T follicular helper cell (primary cell): ENCODE measurements around the gene GAGE12F.
A peak's percentile ranks its signal among the peaks of the same experiment; 100 is the strongest.
"Not testable (repeated sequence)": the region's sequence is repeated elsewhere in the genome, so short reads cannot be mapped to it uniquely, and the experiment has no call there.

Experiments used
- DNase-seq: peaks from one replicate; pipeline ENCODE4 v3.0.0-alpha.2; 2020; ENCODE audit warnings: low read depth
- total RNA-seq, 2 experiments: gene quantifications; one replicate each; lab custom pipeline; 2026; lab: John Stamatoyannopoulos, UW

GAGE12F gene, protein sequence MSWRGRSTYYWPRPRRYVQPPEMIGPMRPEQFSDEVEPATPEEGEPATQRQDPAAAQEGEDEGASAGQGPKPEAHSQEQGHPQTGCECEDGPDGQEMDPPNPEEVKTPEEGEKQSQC
- total RNA-seq = 0 reads per million in 2 experiments

- not testable (repeated sequence) for DNase-seq
Measured at GRCh38 chrX:49560542-49560941, at the start of gene GAGE12F. Gene GAGE12F (plus strand): TSS chrX:49560842. CDS start chrX:49561997, 1,155 bp downstream.

DNA sequence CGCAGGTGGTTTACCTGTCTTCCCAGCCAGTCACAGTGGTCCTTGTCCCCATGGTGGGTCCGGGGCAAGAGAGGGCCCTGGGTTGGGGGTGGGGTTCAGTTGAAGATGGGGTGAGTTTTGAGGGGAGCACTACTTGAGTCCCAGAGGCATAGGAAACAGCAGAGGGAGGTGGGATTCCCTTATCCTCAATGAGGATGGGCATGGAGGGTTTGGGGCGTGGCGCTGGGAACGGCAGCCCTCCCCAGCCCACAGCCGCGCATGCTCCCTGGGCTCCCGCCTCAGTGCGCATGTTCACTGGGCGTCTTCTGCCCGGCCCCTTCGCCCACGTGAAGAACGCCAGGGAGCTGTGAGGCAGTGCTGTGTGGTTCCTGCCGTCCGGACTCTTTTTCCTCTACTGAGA lies 28.8 kb upstream of the GAGE12F start, which contains the start of gene GAGE12C:
Gene GAGE12C, plus strand, starts transcription at position 301 of the 400 bp plus-strand sequence. CDS start 1,155 bp downstream, outside the sequence.
- DNase-seq = not testable (repeated sequence)

GRCh38 chrX:49541433-49541832 lies 19.2 kb upstream of the GAGE12F start, which contains the start of gene GAGE12D:
Gene GAGE12D (plus strand): TSS chrX:49541733. CDS start chrX:49542888, 1,155 bp downstream.
- not testable (repeated sequence) for DNase-seq

DNA sequence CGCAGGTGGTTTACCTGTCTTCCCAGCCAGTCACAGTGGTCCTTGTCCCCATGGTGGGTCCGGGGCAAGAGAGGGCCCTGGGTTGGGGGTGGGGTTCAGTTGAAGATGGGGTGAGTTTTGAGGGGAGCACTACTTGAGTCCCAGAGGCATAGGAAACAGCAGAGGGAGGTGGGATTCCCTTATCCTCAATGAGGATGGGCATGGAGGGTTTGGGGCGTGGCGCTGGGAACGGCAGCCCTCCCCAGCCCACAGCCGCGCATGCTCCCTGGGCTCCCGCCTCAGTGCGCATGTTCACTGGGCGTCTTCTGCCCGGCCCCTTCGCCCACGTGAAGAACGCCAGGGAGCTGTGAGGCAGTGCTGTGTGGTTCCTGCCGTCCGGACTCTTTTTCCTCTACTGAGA lies 9.7 kb upstream of the GAGE12F start, which contains the start of gene GAGE12E:
Gene GAGE12E, plus strand, starts transcription at position 301 of the 400 bp plus-strand sequence. CDS start 1,155 bp downstream, outside the sequence.
- DNase-seq = not testable (repeated sequence)

DNA sequence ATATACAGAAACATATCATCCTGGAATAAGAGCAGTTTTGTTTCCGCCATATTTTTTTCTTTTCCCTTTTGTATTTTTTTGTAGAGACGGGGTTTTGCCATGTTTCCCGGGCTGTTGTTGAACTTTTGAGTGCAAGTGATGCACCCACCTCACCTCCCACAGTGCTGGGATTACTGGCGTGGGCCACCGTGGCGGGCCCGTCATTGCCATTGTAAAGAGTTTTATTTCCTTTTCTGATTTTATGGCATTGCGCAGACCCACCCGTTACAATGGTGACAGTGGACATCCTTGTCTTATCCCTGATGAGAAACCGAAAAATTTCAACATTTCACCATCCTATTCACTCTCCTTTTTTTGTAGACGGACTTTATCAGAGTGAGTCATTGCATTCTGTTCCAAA lies 8.1 kb downstream of the GAGE12F start:
- DNase-seq = not testable (repeated sequence)

DNA sequence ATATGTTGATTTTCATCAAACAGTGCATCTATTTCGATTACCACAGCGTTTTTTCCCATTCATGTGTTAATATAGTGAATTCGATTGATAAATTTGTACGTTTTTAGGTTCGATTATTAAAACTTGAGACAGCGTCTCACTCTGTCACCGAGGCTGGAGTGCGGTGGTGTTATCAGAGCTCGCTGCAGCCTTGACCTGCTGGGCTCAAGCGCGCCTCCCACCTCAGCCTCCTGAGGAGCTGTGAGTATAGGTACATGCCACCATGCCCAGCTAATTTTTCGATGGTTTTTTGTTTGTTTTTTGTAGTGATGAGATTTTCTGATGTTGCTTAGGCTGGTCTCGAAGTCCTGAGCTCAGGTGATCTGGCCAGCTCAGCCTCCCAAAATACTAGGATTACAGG lies 8.5 kb downstream of the GAGE12F start:
- not testable (repeated sequence) for DNase-seq

- not testable (repeated sequence) for DNase-seq
Measured at GRCh38 chrX:49570100-49570499, 9.5 kb downstream of the GAGE12F start, which contains the start of gene GAGE12G. Gene GAGE12G (plus strand): TSS chrX:49570400. CDS start chrX:49571555, 1,155 bp downstream.

DNA sequence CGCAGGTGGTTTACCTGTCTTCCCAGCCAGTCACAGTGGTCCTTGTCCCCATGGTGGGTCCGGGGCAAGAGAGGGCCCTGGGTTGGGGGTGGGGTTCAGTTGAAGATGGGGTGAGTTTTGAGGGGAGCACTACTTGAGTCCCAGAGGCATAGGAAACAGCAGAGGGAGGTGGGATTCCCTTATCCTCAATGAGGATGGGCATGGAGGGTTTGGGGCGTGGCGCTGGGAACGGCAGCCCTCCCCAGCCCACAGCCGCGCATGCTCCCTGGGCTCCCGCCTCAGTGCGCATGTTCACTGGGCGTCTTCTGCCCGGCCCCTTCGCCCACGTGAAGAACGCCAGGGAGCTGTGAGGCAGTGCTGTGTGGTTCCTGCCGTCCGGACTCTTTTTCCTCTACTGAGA lies 19.0 kb downstream of the GAGE12F start, which contains the start of gene GAGE12H:
Gene GAGE12H, plus strand, starts transcription at position 301 of the 400 bp plus-strand sequence. CDS start 1,155 bp downstream, outside the sequence.
- DNase-seq = not testable (repeated sequence)

DNA sequence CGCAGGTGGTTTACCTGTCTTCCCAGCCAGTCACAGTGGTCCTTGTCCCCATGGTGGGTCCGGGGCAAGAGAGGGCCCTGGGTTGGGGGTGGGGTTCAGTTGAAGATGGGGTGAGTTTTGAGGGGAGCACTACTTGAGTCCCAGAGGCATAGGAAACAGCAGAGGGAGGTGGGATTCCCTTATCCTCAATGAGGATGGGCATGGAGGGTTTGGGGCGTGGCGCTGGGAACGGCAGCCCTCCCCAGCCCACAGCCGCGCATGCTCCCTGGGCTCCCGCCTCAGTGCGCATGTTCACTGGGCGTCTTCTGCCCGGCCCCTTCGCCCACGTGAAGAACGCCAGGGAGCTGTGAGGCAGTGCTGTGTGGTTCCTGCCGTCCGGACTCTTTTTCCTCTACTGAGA lies 28.6 kb downstream of the GAGE12F start, which contains the start of gene GAGE2A:
Gene GAGE2A, plus strand, starts transcription at position 301 of the 400 bp plus-strand sequence. CDS start 1,155 bp downstream, outside the sequence.
- DNase-seq = not testable (repeated sequence)

GRCh38 chrX:49589769-49590478 lies 29.3 kb downstream of the GAGE12F start:
- peak; percentile 12 for DNase-seq

DNA sequence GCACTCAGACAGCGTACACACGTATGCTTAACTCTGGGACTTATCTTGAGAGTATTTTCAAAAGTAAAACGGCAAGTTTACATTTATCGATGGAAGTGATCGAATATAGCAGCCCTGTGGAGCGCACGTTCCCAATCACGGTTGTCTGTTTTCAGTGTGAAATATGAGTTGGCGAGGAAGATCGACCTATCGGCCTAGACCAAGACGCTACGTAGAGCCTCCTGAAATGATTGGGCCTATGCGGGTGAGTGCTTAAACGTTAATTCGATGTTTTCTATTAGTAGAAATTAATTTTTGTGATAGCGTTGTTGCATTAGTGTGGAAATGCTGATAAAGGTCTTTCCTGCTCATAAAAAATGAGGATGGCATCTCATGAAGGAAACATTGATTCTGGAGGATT lies 29.8 kb downstream of the GAGE12F start:
- DNase-seq = not testable (repeated sequence)

- DNase-seq = not testable (repeated sequence)
Measured at GRCh38 chrX:49598720-49599119, 38.1 kb downstream of the GAGE12F start, which contains the start of gene GAGE1. Gene GAGE1 (plus strand): TSS chrX:49599020. CDS start chrX:49600175, 1,155 bp downstream.

DNA sequence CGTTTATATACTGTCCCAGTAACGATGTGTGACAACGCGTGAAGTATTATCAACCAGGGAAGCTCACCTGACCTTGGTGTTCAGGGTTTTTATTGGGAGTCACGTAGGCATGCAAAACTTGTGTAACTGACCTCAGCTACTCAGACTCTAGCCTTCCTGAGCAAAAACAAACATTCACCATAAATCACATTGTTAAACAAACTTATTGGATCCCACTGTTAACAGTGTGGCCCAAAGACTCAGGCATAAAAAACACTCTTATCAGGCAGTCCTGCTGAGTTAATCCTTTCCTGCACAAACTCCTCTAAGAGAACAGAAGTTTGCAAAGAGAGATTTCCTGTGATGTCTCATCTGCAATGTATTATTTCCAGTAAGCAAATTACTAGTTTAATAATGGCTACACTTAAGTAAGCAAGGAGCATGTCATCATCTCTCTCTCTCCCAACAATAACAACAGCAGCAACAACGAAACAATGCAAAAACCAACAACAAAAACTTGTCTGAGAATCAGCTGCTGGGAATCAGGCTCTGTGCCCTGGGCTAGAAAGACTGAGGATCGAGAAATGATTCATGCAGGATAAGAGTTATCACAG lies 50.2 kb downstream of the GAGE12F start:
- no peak for DNase-seq
